Mesendoderm (in vitro differentiated cells): Measurements from ENCODE around the gene ZBTB12.
A peak's percentile ranks its signal among the peaks of the same experiment; 100 is the strongest.

ENCODE experiments used
- DNase-seq: peaks from one replicate; pipeline ENCODE4 v3.0.0; 2013
- H2AK5ac ChIP-seq: 2 replicates; pipeline ENCODE4 v1.6.1; 2013; ENCODE audit warnings: low read length, inconsistent platforms
- H2BK120ac ChIP-seq: 2 replicates; pipeline ENCODE4 v1.6.1; 2013; ENCODE audit warnings: low read depth, mild to moderate bottlenecking, low read length, moderate library complexity, mixed read lengths
- H2BK15ac ChIP-seq: replicated peaks from 2 replicates; pipeline ENCODE4 v1.6.1; 2013; ENCODE audit warnings: low read depth, mild to moderate bottlenecking, moderate library complexity
- H2BK5ac ChIP-seq: 2 replicates; pipeline ENCODE4 v1.6.1; 2013; ENCODE audit warnings: low read length, inconsistent platforms
- H3K18ac ChIP-seq: 2 replicates; pipeline ENCODE4 v1.6.1; 2013; ENCODE audit warnings: mild to moderate bottlenecking, low read length, mixed read lengths
- H3K23ac ChIP-seq: one replicate; pipeline ENCODE4 v1.6.1; 2013; ENCODE audit warnings: low read length
- H3K27ac ChIP-seq: 2 replicates; pipeline ENCODE4 v1.5.1; 2013; ENCODE audit warnings: low read depth, mild to moderate bottlenecking, inconsistent platforms, low read length, moderate library complexity
- H3K27me3 ChIP-seq: 2 replicates; pipeline ENCODE4 v1.6.1; 2013; ENCODE audit warnings: low read length, control low read depth, mild to moderate bottlenecking, inconsistent platforms; ENCODE audit not compliant: insufficient read depth, poor library complexity
- H3K36me3 ChIP-seq: 2 replicates; pipeline ENCODE4 v1.6.1; 2013; ENCODE audit warnings: low read length, inconsistent platforms; ENCODE audit not compliant: control insufficient read depth, insufficient read depth
- H3K4ac ChIP-seq: one replicate; pipeline ENCODE4 v1.6.1; 2013; ENCODE audit warnings: low read depth, mild to moderate bottlenecking, low read length, moderate library complexity
- H3K4me1 ChIP-seq: 2 replicates; pipeline ENCODE4 v1.6.1; 2013; ENCODE audit warnings: low read depth, low read length, inconsistent platforms; ENCODE audit not compliant: control insufficient read depth
- H3K4me2 ChIP-seq: 2 replicates; pipeline ENCODE4 v1.6.1; 2013; ENCODE audit warnings: low read length
- H3K4me3 ChIP-seq: 2 replicates; pipeline ENCODE4 v1.5.1; 2013; ENCODE audit warnings: mild to moderate bottlenecking, low read length
- H3K56ac ChIP-seq: one replicate; pipeline ENCODE4 v1.6.1; 2013; ENCODE audit warnings: low read length
- H3K79me1 ChIP-seq: 2 replicates; pipeline ENCODE4 v1.6.1; 2013; ENCODE audit warnings: low read length, inconsistent platforms
- H3K79me2 ChIP-seq: 2 replicates; pipeline ENCODE4 v1.6.1; 2013; ENCODE audit warnings: mild to moderate bottlenecking, low read length; ENCODE audit not compliant: control insufficient read depth, insufficient read depth
- H3K9ac ChIP-seq: 2 replicates; pipeline ENCODE4 v1.6.1; 2013; ENCODE audit warnings: low read length, inconsistent platforms
- H4K5ac ChIP-seq: one replicate; pipeline ENCODE4 v1.6.1; 2013; ENCODE audit warnings: low read length
- H4K8ac ChIP-seq: one replicate; pipeline ENCODE4 v1.6.1; 2013; ENCODE audit warnings: low read depth, mild to moderate bottlenecking, control low read depth, low read length, moderate library complexity
- WGBS: extraction: QIAGEN DNeasy Blood & Tissue Kit; methylation state at CpG from one replicate; pipeline ENCODE4 v1.1.7; 2013; ENCODE audit warnings: low lambda C conversion rate, missing lambda C conversion rate; ENCODE audit not compliant: insufficient coverage; ENCODE audit errors: extremely low coverage; 5-methylcytosine and 5-hydroxymethylcytosine counted together

ZBTB12 gene

DNA sequence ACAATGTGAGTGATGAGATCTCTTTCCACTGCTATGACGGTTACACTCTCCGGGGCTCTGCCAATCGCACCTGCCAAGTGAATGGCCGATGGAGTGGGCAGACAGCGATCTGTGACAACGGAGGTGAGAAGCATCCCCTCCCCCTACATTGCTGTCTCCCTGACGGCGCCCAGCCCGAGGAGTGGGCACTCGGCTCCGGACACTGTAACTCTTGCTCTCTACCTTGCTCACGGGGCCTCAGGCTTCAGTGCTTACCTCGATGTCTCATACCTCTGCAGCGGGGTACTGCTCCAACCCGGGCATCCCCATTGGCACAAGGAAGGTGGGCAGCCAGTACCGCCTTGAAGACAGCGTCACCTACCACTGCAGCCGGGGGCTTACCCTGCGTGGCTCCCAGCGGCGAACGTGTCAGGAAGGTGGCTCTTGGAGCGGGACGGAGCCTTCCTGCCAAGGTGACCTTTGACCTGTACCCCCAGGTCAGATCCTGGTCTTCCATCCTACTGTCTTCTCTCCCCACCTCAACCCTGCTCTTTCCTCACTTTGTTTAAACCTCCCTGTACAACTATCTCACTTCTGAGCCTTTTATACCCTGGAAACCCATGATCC is 45.3 kb upstream of the ZBTB12 start:
- Histone ChIP-seq H3K4ac (no peak overlapping the region), H3K79me2 (no peaks in the 10 kb centered on the region), H2BK15ac (no peak overlapping the region), H3K23ac (no peak overlapping the region), H4K5ac (no peak overlapping the region), H3K9ac (no peak overlapping the region), H2BK5ac (no peak overlapping the region), H3K27ac (no peak overlapping the region), H3K4me2 (no peak overlapping the region), H2AK5ac (no peak overlapping the region), H3K36me3 (no peaks in the 10 kb centered on the region), H3K56ac (no peak overlapping the region), H3K18ac (no peak overlapping the region), H4K8ac (no peak overlapping the region), H2BK120ac (no peak overlapping the region), H3K4me1 (no peaks in the 10 kb centered on the region), H3K4me3 (no peak overlapping the region), H3K79me1 (no peaks in the 10 kb centered on the region), H3K27me3 (no peaks in the 10 kb centered on the region)
- no peak for DNase-seq
- WGBS, result no CpG with 5 or more reads among the region's 24 CpGs

DNA sequence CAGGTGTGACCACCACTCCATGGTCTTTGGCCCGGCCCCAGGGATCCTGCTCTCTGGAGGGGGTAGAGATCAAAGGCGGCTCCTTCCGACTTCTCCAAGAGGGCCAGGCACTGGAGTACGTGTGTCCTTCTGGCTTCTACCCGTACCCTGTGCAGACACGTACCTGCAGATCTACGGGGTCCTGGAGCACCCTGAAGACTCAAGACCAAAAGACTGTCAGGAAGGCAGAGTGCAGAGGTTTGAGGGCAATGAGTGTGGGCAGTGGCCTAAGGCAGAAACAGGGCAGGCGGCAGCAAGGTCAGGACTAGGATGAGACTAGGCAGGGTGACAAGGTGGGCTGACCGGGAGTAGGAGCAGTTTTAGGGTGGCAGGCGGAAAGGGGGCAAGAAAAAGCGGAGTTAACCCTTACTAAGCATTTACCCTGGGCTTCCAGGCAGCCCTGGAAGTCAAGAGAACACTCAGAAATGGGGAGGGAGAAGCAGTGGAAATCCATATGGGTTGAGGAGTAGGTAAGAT is 44.5 kb upstream of the ZBTB12 start:
- Histone ChIP-seq H2BK120ac (no peak overlapping the region), H3K9ac (no peak overlapping the region), H3K79me1 (no peaks in the 10 kb centered on the region), H4K5ac (no peak overlapping the region), H2BK5ac (no peak overlapping the region), H3K4me3 (no peak overlapping the region), H3K27ac (no peak overlapping the region), H3K27me3 (no peaks in the 10 kb centered on the region), H3K4ac (no peak overlapping the region), H3K36me3 (no peaks in the 10 kb centered on the region), H3K79me2 (no peaks in the 10 kb centered on the region), H3K4me2 (no peak overlapping the region), H3K4me1 (no peaks in the 10 kb centered on the region), H3K18ac (no peak overlapping the region), H3K56ac (no peak overlapping the region), H4K8ac (no peak overlapping the region), H2BK15ac (no peak overlapping the region), H2AK5ac (no peak overlapping the region), H3K23ac (no peak overlapping the region)
- WGBS, result no CpG with 5 or more reads among the region's 11 CpGs
- no peak for DNase-seq

DNA sequence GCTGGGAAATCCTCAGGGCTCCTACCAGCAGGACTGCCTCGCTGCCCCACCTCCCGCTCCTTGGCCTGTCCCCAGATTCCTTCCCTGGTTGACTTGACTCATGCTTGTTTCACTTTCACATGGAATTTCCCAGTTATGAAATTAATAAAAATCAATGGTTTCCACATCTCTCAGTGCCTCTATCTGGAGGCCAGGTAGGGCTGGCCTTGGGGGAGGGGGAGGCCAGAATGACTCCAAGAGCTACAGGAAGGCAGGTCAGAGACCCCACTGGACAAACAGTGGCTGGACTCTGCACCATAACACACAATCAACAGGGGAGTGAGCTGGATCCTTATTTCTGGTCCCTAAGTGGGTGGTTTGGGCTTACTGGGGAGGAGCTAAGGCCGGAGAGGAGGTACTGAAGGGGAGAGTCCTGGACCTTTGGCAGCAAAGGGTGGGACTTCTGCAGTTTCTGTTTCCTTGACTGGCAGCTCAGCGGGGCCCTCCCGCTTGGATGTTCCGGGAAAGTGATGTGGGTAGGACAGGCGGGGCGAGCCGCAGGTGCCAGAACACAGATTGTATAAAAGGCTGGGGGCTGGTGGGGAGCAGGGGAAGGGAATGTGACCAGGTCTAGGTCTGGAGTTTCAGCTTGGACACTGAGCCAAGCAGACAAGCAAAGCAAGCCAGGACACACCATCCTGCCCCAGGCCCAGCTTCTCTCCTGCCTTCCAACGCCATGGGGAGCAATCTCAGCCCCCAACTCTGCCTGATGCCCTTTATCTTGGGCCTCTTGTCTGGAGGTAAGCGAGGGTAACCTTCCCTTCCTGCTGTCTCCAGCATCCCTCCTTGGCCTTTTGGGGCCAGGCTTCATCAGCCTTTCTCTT is 43.9 kb upstream of the ZBTB12 start, which contains the start of gene CFB:
TSS of gene CFB (plus strand) at position 589 of the 863 bp plus-strand sequence. CDS start at position 716, 127 bp downstream.
- H3K4ac ChIP-seq, result no peak within 1 kb of the TSS
- H2BK5ac ChIP-seq, result no peak within 1 kb of the TSS
- no peak within 1 kb of the TSS for H3K9ac ChIP-seq
- no peak within 1 kb of the TSS for H3K18ac ChIP-seq
- no peak within 1 kb of the TSS for H3K23ac ChIP-seq
- no peak within 1 kb of the TSS for H3K4me3 ChIP-seq
- no peak within 1 kb of the TSS for H4K5ac ChIP-seq
- no peak within 1 kb of the TSS for H3K56ac ChIP-seq
- H2BK120ac ChIP-seq, result no peak within 1 kb of the TSS
- no peak within 1 kb of the TSS for H2BK15ac ChIP-seq
- H3K79me2 ChIP-seq, result no peaks in the 10 kb centered on the region
- peak; percentile 13 for DNase-seq
- H3K4me1 ChIP-seq, result no peaks in the 10 kb centered on the region
- WGBS, result no CpG with 5 or more reads among the region's 11 CpGs
- H4K8ac ChIP-seq, result no peak within 1 kb of the TSS
- H3K79me1 ChIP-seq, result no peaks in the 10 kb centered on the region
- no peaks in the 10 kb centered on the region for H3K36me3 ChIP-seq
- no peak within 1 kb of the TSS for H3K4me2 ChIP-seq
- no peaks in the 10 kb centered on the region for H3K27me3 ChIP-seq
- no peak within 1 kb of the TSS for H2AK5ac ChIP-seq
- H3K27ac ChIP-seq, result no peak within 1 kb of the TSS

DNA sequence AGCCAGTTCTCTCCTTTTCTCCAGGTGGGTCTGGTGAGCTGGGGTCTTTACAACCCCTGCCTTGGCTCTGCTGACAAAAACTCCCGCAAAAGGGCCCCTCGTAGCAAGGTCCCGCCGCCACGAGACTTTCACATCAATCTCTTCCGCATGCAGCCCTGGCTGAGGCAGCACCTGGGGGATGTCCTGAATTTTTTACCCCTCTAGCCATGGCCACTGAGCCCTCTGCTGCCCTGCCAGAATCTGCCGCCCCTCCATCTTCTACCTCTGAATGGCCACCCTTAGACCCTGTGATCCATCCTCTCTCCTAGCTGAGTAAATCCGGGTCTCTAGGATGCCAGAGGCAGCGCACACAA is 43.2 kb upstream of the ZBTB12 start:
- Histone ChIP-seq H2AK5ac (no peak overlapping the region), H3K9ac (no peak overlapping the region), H3K27me3 (no peaks in the 10 kb centered on the region), H3K4me1 (no peaks in the 10 kb centered on the region), H3K4ac (no peak overlapping the region), H3K27ac (no peak overlapping the region), H3K79me1 (no peaks in the 10 kb centered on the region), H3K18ac (no peak overlapping the region), H3K4me2 (no peak overlapping the region), H3K36me3 (no peaks in the 10 kb centered on the region), H2BK15ac (no peak overlapping the region), H2BK120ac (no peak overlapping the region), H3K56ac (no peak overlapping the region), H2BK5ac (no peak overlapping the region), H4K5ac (no peak overlapping the region), H3K4me3 (no peak overlapping the region), H4K8ac (no peak overlapping the region), H3K23ac (no peak overlapping the region), H3K79me2 (no peaks in the 10 kb centered on the region)
- DNase-seq, result no peak
- no CpG with 5 or more reads among the region's 9 CpGs for WGBS

DNA sequence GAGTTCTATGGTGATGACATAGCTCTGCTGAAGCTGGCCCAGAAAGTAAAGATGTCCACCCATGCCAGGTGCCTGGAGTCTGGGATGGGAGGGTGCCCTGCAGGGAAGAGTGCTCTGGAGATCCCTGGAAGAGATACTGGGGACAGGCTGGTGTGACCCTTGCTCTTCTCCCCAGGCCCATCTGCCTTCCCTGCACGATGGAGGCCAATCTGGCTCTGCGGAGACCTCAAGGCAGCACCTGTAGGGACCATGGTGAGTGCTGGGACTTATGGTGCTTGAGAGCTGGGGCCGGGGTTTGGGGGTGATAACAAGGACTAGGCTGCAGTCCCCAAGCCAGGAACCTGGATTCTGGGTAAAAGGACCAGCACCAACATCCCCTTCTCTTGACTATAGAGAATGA is 41.9 kb upstream of the ZBTB12 start:
- Histone ChIP-seq H3K4me3 (no peak overlapping the region), H3K9ac (no peak overlapping the region), H3K27me3 (no peaks in the 10 kb centered on the region), H4K8ac (no peak overlapping the region), H3K4me2 (no peak overlapping the region), H3K79me2 (no peaks in the 10 kb centered on the region), H3K18ac (no peak overlapping the region), H2BK120ac (no peak overlapping the region), H2BK5ac (no peak overlapping the region), H4K5ac (no peak overlapping the region), H3K79me1 (no peaks in the 10 kb centered on the region), H3K56ac (no peak overlapping the region), H3K27ac (no peak overlapping the region), H3K23ac (no peak overlapping the region), H2BK15ac (no peak overlapping the region), H3K4me1 (no peaks in the 10 kb centered on the region), H2AK5ac (no peak overlapping the region), H3K4ac (no peak overlapping the region), H3K36me3 (no peaks in the 10 kb centered on the region)
- no peak for DNase-seq
- WGBS, result no CpG with 5 or more reads among the region's 3 CpGs
